RPMI8226 (cell line): ENCODE data around the gene MEX3D.

Source experiments
- DNase-seq: peaks from one replicate; pipeline ENCODE4 v3.0.0-alpha.2; 2015

MEX3D gene

DNA sequence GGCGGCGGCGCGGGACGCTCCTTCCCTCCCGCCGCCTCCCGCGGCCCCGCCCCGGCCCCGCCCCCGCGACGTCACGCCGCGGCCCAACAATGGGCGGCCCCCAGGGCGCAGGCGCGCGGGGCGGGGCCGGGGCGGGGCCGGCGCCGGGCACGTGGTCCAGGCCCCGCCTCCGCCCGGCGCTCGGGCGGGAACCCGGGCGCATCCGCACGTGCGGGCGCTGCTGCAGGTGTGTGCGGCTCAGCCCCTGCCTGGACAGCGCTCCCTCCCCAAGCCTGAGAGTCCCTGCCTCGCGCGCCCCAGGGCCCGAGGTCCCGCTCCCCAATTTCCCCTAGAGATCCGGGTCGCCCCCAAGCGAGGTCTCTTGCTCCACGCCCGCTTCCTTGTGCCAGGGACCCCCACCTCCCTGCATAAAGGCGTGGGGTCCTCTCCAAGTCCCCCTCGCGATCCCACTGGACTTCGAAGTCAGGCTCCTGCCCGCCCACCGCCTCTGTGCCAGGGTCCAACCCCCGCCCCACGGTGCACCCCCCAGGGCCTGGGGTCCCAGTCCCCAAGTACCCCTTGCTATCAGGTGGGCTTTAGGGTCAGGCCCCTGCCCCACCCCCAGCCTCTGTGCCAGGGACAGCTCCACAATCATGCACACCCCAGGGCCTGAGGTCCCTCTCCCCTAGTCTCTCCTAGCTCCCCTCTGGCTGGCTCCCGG lies at the start of gene MEX3D:
MEX3D (minus strand) TSS at position 6 of the 700 bp plus-strand sequence. CDS start 267 bp downstream, outside the sequence.
- peak; percentile 91 for DNase-seq

DNA sequence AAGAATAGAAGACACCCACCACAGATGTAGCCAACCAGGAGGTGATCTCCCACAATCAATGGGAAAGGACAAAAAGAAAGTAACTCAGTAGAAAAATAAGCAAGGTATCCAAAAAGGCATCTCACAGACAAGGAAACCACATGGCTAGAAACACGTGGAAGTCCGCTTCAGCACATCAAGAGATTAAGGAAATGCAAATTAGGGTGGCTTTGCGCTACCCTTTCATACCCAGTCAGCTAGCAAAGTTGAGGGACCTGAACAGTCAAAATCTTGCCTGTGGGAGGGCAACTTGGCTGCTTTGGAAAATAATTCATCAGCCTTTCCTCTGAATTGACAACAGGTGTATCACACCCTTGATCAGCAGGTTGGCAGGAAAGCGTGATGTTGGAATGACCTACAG lies 48.8 kb upstream of the MEX3D start:
- DNase-seq, result no peak

DNA sequence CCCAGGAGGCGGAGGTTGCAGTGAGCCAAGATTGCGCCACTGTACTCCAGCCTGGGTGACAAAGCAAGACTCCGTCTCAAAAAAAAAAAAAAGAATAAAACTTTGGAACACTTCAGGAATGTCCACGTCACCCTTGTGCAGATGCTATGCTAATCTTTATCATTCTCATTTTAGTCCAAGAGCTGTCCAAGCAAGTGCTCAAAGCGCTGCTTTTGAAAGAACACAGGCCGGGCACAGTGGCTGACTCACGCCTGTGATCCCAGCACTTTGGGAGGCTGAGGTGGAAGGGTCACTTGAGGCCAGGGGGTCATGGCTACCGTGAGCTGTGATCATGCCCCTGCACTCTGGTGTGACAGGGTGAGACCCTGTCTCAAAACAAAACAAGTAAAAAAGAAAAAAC lies 48.3 kb upstream of the MEX3D start:
- no peak for DNase-seq

DNA sequence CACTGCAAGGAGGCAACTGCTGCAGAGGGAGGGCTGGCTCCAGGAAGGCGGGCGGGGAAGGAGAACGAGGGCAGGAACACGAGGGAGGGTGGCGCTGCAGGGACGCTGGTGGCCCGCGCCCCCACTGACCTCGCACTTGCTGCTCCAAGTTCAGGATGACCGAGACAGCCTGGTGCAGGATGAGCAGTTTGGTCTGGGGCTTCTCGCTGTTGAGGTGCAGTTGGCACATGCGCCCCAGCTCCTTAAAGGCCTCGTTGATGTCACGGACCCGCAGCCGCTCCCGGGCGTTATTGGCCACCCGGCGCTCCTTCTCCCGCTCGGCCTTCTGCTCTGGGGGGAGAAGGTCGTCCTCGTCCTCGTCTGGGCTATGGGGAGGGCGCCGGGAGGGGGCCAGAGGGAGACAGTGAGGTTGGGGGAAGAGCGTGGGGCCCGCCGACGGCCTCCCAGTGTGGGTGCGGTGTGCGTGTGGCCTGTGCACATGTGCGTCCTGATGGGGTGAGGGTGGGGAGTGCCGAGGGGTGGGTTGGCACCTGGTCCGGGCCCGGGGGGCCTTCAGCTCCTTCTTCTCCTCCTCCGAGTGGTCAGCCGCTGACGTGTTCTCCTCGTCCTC lies 47.1 kb upstream of the MEX3D start:
- DNase-seq, result no peak

DNA sequence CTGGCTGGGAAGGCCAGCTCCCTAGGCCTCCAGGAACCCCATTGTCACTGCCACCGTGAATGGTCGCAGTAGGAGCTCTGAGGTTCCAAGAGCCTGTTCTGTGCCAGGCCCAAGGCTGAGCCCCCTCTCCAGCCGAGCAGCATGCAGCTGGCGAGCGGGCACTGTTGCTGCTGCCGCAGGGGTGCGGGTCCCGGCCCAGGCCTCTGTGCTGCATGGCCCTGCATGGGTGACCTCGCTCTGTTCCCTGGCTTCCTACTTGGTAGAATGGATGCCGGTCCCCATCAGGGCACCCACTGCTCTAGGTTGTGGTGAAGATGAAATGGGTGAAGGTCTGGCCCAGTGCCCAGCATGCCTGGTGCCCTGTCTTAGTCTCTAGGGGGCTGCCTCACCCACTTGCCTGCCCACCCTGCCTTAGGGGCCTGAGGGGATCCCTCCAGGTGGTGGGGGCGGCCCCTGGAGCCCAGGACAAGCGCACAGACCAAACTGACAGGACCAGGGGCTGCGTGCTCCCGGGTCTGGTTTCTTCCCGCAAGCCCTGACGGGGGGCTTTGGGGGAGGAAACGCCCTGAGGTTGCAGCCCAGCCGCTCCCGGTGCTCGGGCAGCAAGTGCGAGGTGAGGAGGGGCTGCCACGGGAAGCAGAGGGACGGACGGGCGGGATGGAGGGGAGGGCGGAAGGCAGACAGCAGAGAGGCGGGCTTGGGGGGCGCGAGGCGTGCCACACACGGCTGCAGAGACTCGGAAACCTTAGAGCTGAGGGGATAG lies 45.9 kb upstream of the MEX3D start:
- DNase-seq, result no peak

DNA sequence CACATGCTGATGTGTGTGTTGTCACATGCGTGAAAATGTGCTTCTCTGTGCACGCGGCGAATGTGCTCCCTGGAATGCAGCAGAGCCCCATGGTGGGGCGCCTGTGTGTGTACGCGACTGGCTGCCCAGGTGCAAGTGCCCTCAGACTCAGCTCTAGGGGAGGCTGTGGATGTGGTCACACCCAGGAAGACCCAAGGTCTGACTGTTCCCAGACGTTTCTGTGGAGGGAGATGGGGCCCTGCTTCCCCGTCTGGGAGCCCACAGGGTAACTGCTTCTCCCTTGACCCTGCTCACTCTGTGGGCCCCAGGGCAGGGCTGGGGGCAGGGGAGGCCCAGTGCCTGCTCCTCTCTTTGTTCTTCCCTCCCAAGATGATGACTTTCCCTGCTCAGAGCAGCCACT lies 45.0 kb upstream of the MEX3D start:
- DNase-seq, result no peak

DNA sequence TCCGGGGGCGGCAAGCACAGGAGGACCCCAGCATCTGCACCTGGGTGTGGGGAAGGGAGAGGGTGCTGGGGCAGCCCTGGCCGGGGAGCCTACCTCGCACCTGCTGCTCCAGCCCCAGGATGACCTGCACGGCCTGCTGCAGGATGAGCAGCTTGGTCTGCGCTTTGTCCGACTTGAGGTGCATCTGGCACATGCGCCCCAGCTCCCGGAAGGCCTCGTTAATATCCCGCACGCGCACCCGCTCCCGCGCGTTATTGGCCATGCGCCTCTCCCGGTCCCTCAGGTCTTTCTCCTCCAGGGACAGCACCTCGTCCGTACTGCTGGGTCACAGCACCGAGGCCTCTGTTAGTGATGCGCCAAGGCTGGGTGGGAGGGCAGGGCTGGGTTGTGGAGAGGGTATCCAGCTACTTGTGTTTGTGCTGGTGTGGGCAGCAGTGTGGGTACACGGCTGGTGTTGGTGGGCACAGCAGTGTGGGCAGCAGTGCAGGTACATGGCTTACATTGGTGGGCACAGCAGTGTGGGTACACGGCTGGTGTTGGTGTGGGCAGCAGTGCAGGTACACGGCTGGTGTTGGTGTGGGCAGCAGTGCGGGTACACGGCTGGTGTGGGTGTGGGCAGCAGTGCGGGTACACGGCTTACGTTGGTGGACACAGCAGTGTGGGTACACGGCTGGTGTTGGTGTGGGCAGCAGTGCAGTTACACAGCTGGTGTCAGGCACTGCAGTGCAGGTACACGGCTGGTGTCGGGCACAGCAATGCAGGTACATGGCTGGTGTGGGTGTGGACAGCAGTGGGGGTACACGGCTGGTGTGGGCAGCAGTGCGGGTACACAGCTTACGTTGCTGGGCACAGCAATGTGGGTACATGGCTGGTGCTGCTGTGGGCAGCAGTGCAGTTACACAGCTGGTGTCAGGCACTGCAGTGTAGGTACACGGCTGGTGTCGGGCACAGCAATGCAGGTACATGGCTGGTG lies 44.3 kb upstream of the MEX3D start:
- no peak for DNase-seq

DNA sequence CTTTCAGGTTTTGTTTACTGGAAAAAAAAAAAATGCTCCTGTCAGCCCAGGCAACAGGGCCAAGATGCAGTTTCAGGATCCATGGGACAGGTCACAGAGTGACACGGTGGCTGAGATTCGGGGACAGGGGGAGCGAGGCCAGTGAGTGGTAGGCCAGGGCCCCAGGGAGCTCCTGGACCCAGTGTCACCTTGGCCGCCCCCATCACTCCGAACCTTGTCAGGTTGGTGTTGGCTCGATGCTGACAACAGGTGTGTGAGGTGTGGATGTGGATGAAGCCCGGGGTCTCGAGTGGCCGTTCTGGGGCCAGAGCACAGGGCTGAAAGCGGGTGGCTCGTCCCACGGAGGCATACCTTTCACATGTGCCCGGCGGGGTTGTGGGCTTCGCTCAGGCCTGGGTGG lies 43.2 kb upstream of the MEX3D start:
- DNase-seq, result no peak

DNA sequence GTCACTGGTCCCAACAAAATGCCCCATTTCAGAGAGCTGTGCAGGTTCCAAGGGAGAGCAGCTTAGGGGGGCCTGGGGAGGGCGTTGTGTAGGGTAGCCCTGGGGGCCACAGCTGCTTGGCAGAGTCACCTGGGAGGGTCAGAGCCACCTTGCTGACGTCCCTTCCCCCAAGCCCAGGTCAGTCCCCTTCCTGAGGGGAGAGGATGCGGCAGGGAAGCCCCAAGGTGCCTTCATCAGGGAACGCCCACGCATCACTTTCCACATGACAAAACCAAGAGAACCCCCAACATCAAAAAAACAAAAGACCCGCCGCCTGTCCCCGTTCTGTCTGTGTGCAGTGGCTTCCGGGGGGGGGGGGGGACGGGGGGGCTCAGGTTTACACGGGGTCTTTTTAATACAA lies 42.5 kb upstream of the MEX3D start:
- DNase-seq, result no peak

DNA sequence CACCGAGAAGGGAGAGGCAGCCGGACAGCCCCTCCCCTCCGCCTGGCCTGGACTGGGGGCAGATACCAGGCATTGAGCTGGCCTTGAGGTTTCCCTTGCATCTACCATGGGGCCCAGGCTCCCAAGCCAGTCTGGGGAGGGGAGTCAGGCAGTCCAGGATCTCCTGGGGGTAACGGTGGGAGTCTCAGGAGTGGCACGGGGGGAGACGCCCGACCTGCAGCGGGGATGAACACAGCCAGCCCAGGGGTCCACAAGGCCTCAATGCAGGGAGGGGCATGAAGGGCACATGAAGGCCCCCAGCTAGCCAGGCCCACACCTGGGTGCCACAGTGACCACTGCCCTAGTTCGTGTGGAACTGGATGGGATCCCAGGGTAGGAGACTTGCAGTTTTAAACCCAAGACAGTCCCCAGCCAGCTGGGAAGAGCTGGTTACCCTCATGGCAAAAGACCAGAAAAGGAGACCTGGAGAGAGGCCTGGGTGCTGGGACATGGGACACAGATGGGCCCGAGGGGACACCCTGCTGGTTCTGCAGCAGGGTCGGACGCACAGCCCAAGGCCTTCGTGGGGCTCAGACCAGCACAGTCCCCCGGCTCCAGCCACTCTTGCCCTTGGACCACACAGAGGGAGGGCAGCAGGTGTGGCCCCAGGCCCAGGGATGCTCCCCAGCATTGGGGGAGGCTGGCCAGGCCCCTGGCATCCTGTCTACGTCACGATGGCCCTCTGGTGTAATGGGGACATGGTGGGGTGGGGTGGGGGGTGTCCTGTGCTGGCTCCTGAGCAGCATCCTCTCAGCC lies 41.8 kb upstream of the MEX3D start:
- DNase-seq, result no peak

DNA sequence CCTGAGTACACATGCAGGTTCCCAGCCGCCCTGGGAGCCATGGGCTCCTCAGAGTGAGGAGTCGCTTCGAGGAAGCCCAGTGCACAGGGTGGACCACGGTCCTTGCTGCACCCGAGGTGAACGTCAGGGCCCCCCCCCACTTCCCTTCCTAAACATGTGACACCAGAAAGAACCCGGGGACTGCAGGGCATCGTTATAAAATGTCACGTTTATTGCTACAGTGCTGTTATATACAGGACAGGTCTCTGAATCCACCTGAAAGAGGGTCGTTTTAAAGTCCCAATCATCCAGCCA lies 40.9 kb upstream of the MEX3D start:
- no peak for DNase-seq

DNA sequence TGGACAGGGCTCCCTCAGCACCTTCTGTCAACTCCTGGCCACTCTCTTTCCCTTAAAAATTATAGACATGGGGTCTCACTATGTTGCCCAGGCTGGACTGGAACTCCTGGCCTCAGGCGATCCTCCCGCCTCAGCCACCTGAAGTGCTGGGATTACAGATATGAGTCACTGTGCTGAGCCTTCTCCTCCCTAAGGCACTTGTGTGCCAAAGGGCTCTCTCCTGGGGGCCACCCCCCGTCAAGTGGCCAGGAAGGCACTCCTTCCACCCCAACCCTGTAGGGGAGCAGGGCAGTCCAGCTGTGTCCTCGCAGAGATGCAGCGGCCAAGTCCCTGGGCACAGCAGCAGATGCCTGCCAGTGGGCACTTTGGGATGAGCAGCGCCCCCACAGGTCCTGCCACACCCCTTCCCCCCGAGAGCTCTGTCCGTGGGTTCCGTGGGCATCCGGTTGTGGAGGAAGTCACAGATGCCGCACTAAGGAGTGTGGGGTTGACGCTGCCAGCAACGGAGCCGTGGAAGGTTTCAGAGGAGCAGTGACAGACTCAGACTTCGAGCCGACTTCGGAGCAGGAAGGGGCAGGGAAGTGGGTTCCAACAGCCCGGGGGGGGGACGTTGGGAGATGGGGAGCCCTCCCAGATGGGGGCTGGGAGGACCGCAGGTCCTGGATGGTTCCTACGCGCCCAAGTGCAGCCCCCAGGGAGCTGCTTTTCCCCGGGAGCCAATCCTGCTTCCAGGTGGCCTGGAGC lies 40.4 kb upstream of the MEX3D start:
- no peak for DNase-seq

DNA sequence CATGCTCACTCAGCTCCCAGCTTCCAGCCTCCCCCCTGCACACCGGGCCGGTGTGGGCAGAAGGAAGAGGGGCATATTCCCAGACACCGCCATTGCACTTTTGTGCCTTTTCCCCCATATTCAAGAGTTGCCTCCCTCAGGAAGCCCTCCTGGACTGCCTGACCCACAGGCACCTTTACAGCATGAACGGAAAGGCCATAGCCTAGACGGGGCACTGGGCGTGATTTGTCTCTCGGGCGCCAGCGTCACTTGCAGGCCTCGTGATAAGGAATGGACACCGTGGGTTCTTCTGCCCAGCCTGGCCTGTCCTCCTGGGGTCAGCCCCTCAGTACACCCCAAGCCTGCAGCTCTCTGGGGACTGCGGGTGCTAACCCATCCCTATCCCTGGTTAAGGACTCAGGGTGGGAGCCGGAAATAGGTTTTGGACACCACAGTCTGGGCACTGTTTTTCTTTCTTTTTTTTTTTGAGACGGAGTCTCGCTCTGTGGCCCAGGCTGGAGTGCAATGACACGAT lies 38.1 kb upstream of the MEX3D start:
- DNase-seq, result no peak

DNA sequence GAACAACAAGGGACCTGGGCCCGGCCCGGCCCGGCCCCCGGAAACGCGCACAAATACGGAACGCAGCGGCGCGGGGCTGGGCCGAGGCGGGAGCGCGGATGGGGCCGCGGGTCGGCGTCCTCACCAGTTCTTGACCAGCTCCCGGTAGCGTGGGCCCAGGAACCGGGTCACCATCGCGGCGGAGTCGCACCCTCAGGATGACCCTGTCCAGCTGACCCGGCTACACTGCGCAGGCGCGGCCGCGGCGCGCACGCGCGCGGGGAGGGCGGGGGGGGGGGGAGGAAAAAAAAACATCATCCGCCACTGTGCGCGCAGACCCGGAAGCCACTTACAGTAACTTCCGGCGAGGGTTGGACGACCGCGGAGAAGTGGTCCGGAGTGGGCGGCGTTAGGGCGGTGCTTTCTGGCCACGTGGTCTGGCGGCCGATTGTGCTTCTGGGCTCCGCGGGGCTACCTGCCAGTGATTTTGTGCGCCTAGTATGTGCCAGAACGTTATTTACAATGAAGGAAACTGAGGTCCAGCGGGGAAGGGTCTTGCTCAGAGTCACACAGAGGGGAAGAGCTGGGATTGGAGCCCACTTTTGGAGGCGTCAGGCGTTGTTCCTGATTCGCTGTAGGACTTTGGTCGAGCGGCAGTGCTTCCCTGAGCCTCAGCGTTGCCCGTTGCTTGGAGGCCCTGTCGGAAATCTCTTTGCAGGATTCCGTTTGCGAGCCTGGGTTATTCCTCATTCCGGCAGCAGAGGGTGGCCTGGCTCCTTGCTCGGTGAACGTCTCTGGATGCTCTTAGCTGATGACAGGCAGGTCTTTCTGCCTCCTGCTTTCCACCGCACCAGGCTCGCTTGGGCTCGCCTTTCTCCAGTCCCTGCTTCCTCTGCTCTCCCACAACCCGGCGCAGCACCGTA lies 37.4 kb upstream of the MEX3D start, which contains the start of gene UQCR11:
UQCR11 (minus strand) TSS at position 227 of the 902 bp plus-strand sequence; CDS start at position 174, 53 bp downstream.
- peak; percentile 97 for DNase-seq

DNA sequence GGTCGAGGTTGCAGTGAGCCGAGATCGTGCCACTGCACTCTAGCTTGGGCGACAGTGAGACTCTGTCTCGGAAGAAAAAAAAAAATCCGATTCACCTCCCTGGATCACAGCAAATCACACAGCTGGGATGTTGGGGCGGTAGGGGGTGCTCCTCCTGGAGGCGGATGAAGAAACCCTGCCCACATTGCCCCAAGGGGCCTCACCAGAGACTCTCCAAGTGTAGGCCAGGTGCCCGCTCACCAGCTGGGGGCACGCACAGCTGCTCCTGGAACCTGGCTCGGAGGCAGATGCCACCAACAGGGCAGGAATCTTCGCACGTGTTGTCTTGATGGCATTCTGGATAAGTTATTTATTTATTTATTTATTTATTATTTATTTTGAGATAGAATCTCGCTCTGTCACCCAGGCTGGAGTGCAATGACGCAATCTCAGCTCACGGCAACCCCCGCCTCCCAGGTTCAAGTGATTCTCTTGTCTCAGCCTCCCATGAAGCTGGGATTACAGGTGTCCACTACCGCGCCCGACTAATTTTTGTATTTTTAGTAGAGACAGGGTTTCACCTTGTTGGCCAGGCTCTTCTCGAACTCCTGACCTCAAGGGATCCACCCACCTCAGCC lies 34.1 kb upstream of the MEX3D start:
- no peak for DNase-seq

DNA sequence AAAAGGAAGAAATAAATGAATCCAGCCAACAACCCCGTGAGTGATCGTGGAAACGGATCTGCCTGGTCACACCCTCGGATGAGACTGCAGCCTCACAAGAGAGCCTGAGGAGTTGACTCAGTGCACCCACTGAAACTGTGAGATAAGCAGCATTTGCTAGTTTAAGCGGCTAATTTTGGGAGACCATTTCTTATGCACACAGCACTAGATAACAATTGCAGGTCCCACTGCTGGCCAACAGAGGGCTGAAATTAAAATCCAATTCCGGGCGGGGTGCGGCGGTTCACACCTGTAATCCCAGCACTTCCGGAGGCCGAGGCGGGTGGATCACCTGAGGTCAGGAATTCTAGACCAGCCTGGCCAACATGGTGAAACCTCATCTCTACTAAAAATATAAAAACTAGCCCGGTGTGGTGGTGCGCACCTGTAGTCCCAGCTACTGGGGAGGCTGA lies 33.5 kb upstream of the MEX3D start:
- DNase-seq, result no peak

DNA sequence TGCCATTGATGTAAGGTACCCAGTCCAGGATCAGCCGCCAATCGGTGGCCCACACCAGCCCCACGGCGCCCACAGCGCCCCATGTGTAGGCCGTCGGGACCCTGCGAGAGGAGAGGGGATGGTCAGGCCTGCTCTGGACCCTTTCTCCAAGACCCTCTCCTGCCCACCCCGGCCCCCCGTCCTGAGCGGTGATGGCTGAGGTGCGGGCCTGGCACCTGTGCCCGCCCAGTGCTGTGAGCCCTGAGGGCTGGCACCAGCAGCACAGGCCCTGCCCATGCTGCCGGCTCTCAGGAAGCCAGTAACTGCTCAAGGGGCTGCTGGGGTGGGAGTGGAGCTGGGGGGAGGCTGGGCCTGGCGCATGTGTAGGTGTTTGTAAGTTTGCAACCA lies 31.3 kb upstream of the MEX3D start:
- DNase-seq, result no peak

DNA sequence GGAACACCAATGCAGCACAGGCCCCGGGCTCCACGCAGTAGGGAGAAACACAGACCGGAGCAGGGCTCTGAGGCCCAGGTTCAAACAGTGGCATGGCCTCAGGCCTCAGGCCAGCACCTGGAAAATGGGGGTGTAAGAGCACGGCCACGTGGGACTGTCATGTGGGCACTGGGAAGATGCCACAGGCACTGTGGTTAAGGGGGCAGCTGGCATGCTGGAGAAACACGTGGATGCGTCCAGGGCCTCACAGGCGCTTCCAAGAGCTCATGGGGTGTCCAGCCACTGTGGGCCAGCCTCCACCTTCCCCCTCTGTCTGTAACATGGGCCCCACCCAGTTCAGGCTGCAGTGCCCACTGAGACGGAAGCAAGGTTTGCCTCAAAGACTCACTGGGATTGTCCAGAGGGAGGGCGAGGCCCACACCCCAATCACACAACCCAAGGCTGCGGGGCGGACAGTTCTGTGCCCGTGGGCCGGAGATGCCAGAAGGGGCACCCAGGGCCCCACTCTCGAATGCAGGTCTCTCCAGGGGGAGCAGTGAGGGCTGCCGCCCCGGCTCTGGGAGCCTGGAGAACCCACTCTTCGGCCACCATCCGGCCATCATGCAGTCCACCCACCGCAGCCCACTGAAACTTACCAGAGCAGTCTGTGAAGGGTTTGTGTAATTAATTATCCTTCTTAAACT lies 30.8 kb upstream of the MEX3D start:
- DNase-seq, result no peak

DNA sequence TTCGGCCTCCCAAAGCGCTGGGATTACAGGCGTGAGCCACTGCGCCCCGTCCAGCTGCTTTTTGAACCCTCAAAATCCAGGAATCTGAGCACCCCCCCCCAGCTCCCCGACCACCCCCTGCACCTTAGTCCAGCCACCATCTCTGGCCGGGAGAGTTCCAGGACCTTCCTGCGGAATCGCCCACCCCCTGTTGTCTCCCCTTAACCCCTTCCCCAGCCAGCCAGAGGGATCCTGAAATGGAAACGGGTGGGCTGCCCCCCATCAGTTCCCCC lies 25.3 kb upstream of the MEX3D start:
- DNase-seq, result no peak
